RCC 7860 (cell line): ENCODE results near the gene CLCA2.

Experiments used
- DNase-seq: peaks from one replicate; pipeline ENCODE4 v3.0.0-alpha.2; 2015; ENCODE audit warnings: low spot score
- FAIRE-seq: peaks from 2 replicates; lab custom pipeline; 2012; peaks lifted over from hg19 to GRCh38; lab: Jason Lieb, UNC

CLCA2 gene

GRCh38 chr1:86423873-86424272 is at the start of gene CLCA2:
CLCA2 (plus strand) TSS chr1:86424171; CDS start chr1:86424248, 77 bp downstream.
- DNase-seq = no peak
- no peak for FAIRE-seq

GRCh38 chr1:86375688-86376087 is 48.3 kb upstream of the CLCA2 start:
- FAIRE-seq (no peak), DNase-seq (no peak)

GRCh38 chr1:86377341-86377740 is 46.6 kb upstream of the CLCA2 start:
- DNase-seq (no peak), FAIRE-seq (no peak)

- DNase-seq (no peak), FAIRE-seq (no peak)
Measured at GRCh38 chr1:86378813-86379212, 45.2 kb upstream of the CLCA2 start.

GRCh38 chr1:86380257-86380861 is 43.6 kb upstream of the CLCA2 start:
- DNase-seq (peak; percentile 61), FAIRE-seq (peak; percentile 87)

GRCh38 chr1:86381223-86381622 is 42.7 kb upstream of the CLCA2 start:
- DNase-seq (no peak), FAIRE-seq (no peak)

- DNase-seq (no peak), FAIRE-seq (no peak)
Measured at GRCh38 chr1:86382878-86383277, 41.1 kb upstream of the CLCA2 start.

GRCh38 chr1:86387916-86388627 is 35.9 kb upstream of the CLCA2 start:
- DNase-seq (no peak), FAIRE-seq (no peak)

GRCh38 chr1:86388777-86389176 is 35.2 kb upstream of the CLCA2 start:
- no peak for DNase-seq
- FAIRE-seq = peak; percentile 20

- DNase-seq (no peak), FAIRE-seq (no peak)
Measured at GRCh38 chr1:86389307-86389706, 34.7 kb upstream of the CLCA2 start.

- DNase-seq = peak; percentile 8
- FAIRE-seq = no peak
Measured at GRCh38 chr1:86394416-86394815, 29.6 kb upstream of the CLCA2 start.

GRCh38 chr1:86395751-86396497 is 28.0 kb upstream of the CLCA2 start, which contains the start of gene ODF2L:
ODF2L (minus strand) TSS chr1:86396323; CDS start chr1:86387027, 9,296 bp downstream.
- DNase-seq (peak; percentile 75), FAIRE-seq (peak; percentile 88)

- FAIRE-seq = no peak
- no peak for DNase-seq
Measured at GRCh38 chr1:86396498-86396890, 27.5 kb upstream of the CLCA2 start.

GRCh38 chr1:86409416-86410021 is 14.5 kb upstream of the CLCA2 start:
- FAIRE-seq = no peak
- no peak for DNase-seq

GRCh38 chr1:86410879-86411278 is 13.1 kb upstream of the CLCA2 start:
- DNase-seq (no peak), FAIRE-seq (no peak)

GRCh38 chr1:86416343-86416742 is 7.6 kb upstream of the CLCA2 start:
- FAIRE-seq = no peak
- no peak for DNase-seq

GRCh38 chr1:86419277-86419903 is 4.6 kb upstream of the CLCA2 start:
- no peak for FAIRE-seq
- no peak for DNase-seq

- DNase-seq (no peak), FAIRE-seq (no peak)
Measured at GRCh38 chr1:86421601-86422280, 2.2 kb upstream of the CLCA2 start.

- DNase-seq (no peak), FAIRE-seq (no peak)
Measured at GRCh38 chr1:86423473-86423872, 498 bp upstream of the CLCA2 start.

- DNase-seq (no peak), FAIRE-seq (no peak)
Measured at GRCh38 chr1:86429122-86429725, 5.3 kb downstream of the CLCA2 start.
